Measurements from ENCODE around the gene MAPK12.
A peak's percentile ranks its signal among the peaks of the same experiment; 100 is the strongest.

The MAPK12 gene

GRCh38 chr22:50250555-50251476 is 10.7 kb downstream of the MAPK12 start, which contains the start of gene HDAC10:
Gene HDAC10, minus strand, starts transcription at chr22:50251265. Its CDS starts 233 bp downstream, at chr22:50251032.
- no peak for DNase-seq

GRCh38 chr22:50250249-50250554 is 11.3 kb downstream of the MAPK12 start:
- DNase-seq = no peak

GRCh38 chr22:50249341-50250248 is 11.9 kb downstream of the MAPK12 start:
- DNase-seq = no peak

- DNase-seq = no peak
Measured at GRCh38 chr22:50248196-50249081, 13.0 kb downstream of the MAPK12 start.

DNA sequence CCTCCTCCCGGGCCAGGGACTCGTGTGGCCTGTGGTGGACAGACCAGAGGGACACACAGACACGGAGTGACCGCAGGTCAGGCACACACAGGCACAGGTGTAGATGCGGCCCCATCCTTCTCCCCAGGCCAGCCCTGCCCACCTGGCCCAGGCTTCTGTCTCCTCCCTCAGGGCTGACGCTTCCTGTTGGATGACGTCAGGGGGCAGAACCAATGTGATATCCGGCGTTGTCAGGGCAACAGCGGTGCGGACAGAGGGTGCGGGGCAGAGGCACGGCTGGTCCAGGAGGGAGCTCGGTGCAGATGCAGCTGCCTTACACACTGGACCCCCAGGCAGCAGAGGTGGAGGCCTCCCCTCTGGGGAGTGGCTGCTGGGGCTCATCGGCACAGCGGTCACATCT is 13.7 kb downstream of the MAPK12 start:
- no peak for DNase-seq

- no peak for DNase-seq
Measured at GRCh38 chr22:50246242-50247175, 15.0 kb downstream of the MAPK12 start.

DNA sequence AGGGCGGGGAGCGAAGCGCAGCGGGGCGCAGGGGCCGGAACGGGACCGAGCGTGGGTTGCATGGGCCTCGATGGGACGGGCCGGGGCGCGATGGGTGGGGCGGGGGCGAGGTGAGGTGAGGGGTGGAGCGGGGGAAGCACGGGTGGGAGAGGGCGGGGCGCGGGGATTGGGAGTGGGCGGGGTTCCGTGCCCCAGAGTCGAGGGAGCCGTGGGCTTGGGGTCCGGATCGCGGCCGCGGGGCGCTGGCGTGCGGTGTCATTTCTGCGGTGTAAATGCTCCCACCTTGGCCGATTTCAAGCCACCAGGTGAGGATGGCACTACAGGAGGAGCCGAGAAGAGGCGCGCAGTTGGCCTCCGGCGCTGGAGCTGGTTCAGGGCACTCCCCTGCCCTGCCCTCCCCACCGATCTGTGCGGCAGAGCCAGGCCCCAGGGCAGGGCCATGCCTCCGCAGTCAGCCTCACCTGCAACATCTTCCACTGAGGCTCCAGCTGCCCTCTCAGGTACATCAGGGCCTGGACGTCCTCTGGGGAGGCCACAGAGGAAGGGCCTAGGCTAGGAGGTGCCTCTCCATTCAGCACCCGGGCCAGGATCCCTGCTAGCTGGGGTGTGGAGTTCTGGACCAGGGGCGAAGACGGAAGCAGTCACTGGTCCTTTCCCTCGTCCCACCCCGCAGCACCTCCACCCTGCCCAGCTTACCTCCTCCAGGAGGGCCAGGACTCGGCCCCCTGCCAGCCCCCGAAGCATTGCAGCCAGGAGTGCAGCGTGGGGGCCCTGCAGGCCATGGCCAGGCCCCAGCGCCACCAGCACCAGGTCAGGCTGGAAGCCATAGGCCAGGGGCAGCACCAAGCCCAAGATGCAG is 16.0 kb downstream of the MAPK12 start:
- no peak for DNase-seq

GRCh38 chr22:50244420-50245213 is 16.9 kb downstream of the MAPK12 start, which contains the start of gene TUBGCP6:
Gene TUBGCP6, minus strand, starts transcription at chr22:50245023. Its CDS starts 564 bp downstream, at chr22:50244459.
- DNase-seq = peak; percentile 47

DNA sequence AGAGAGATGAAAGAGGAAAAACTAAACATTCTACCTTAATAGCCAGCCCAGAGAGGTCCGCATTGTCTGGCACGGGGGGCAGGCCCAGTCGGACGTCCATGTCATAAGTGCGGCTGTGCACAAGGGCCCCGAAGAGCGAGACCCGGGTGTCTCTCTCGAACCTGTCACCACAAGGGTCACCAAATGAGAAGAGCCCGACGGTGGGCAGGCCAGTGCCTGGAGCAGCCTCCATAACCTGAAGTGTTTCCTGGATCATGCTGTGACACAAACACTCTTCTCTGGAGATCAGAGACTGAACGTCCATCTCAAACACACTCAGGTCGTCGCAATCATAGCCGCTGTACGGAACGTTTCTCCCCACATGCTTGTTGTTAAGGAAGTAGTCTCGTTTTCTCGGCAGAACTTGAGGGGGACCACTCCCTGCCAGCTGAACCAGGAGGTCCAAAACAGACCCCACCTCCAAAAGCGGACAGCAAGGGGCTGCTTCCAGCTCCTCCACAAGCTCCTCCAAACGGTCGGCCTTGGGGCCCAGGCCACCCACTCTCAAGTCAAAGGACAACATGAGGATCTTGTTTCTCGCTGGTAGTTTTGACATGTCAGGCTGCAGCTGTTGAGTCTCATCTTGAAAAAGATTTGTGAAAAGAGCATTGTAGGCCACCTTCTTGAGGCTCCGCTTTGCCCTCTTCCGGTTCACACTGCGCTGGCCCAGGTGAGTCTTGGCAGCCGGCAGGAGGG is 17.6 kb downstream of the MAPK12 start:
- no peak for DNase-seq

GRCh38 chr22:50242406-50242949 is 19.0 kb downstream of the MAPK12 start:
- DNase-seq = no peak

DNA sequence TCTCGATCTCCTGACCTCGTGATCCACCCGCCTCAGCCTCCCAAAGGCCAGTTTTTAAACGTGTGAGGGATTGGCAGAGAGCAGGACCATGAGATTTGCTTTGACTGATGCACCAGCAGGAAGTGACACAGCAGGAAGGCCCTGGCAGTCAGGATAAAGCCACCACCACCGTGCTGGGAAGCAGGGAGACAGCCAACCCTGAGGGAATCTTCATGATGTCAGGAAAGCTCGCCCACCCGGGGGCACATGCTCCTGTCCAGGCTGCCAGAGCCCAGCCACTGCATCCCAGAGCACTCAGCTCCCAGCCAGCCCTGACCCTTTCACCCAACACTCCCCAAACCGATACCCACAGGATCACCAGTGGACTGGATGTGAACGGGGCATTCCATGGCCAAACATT is 22.7 kb downstream of the MAPK12 start:
- DNase-seq = no peak

- DNase-seq = no peak
Measured at GRCh38 chr22:50236731-50237409, 24.6 kb downstream of the MAPK12 start.

- DNase-seq = no peak
Measured at GRCh38 chr22:50233223-50233622, 28.3 kb downstream of the MAPK12 start.

DNA sequence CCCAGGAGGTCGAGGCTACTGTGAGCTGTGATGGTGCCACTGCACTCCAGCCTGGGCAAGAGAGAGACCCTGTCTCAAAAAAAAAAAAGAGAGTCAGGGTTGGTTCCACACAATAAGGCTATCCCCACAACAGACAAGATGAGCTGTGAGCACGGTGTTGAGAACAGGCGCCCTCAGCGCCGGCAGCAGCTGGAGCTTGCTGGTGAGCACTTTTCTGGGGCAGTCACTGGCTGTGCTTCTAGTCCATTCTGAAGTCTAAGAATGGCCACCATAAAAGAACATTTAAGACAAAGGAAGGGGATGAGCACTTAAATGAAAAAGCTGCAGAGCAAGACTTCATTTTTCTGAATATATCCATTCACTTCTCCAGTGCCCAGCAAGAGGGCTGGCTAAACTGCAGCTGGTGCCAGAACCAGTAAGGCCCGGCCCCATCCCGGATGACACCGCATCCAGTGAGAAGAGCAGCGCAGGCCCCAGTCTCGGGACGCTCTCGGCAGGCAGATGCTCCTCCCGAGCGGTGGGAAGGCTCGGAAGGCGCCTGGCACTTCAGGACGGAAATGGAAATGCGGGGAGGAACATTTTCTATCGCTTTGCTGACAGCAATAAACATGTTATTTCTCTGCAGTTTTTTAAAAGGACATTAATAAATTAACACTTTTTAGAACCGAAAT is 28.9 kb downstream of the MAPK12 start:
- no peak for DNase-seq

- DNase-seq = no peak
Measured at GRCh38 chr22:50229370-50229769, 32.1 kb downstream of the MAPK12 start.

DNA sequence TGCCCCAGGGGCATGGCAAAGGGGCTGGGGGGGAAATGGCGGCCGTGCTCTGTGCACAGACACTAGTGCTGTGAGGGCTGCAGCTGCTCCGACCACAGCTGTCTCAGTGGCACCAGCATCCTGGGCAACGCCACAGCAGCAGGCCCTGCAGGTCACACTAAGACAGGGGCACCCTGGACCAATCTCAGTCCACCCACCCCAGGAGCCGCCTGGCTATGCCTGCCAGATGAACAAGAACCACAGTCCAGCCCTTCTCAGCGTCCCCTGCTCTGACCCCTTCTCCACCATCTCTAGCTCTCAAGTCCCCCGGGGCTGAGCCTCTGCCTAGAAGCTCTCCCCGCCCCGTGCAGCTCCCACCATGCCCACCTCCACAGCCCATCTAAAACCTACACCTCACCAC is 33.1 kb downstream of the MAPK12 start:
- DNase-seq = no peak

GRCh38 chr22:50227579-50228215 is 33.8 kb downstream of the MAPK12 start:
- DNase-seq = no peak

Data from NCI-H1436 treated with DMSO at 0.1 percent for 48 hours (cell line).